HG03039 (cell line): ENCODE measurements around the gene KIF26A.

Experiments
- ATAC-seq: cut with Tn5 transposase; IDR thresholded peaks from one replicate; pipeline ENCODE4 v1.9.1; 2021; ENCODE audit warnings: mild to moderate bottlenecking, moderate library complexity; ENCODE audit not compliant: unreplicated experiment

Gene KIF26A

DNA sequence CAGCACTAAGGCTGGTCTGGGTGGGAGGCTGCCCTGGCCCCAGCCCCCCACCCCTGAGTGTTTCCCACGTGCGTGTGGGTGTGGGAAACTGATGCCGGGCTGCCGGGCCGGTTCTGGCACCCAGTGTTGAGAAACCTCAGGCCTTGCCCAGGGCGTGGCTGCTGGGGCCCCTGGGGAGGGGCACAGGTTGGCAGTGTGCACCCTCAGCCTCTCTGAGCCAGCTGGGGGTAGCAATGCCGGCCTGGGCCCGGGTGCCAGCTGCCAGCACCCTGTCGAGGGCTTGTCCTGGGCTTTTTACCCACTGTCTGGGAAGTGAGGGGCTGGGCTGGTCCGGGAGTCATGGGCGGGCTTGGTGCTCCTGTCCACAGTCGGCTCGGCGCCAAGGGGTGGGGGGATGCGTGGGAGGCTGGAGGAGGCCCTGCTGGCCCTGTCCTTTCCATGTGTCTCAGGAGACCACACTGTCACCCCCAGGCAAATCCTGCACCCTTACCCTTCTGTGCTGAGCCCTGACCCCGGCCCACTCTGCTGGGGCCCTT lies 37.2 kb upstream of the KIF26A start:
- ATAC-seq = no peak

DNA sequence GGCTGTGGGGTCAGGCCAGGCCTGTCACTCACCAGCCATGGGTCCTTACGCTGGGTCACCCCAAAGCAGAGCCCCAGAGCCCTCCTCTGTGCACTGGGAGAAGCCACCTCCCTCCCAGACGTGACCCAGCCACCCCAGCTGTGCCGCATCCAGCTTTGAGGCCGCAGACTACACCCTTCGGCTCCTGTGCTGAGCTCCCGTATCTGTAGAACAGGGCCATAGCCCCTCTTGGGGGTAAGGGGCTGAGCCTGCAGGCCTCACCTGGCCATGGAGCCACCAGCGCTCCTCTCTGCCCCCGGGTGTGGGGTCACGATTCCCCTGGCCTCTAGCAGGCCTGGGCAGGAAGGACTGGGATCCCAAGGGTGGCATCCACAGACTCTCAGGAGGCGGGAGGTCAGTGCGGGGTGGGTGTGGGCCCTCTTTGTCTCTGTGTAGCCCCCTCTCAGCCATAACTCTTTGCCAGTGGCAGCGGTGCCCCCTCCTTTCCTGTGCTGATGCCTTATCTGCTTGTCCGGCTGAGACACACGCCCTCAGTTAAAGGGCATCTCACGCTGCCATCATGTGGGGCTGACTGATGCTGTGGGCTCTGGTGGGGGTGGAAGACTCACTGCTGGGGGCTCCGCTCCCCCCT lies 36.6 kb upstream of the KIF26A start:
- no peak for ATAC-seq

DNA sequence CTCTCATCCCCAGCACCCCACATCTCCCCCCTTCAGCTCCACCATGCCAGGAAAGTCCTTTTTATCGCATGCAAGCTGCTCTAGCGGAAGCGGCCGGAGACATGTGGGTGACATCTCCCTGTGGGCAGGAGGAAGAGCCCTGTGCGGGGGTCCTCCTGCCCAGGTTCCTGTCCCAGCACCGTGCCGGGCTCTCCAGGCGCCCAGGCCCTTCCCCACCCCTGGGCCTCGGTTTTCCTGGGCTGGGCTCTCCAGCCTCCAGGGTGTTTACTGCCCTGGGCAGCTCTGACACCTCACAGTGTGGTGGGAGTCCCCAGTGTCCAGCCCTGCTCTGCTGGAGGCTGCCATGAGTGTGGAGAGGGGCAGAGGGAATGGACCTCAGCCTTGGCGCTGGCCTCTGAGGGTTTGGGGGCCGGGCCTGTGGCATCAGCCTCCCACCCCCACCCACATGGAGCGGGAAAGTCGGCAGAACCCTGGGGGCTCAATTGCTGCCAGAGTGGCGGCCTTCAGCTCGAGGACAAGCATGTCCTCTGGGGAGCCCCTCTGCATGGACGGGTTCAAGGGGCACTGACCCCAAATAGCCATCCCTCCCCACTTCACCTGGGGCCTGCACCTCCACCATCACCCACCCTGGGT lies 36.0 kb upstream of the KIF26A start:
- no peak for ATAC-seq

DNA sequence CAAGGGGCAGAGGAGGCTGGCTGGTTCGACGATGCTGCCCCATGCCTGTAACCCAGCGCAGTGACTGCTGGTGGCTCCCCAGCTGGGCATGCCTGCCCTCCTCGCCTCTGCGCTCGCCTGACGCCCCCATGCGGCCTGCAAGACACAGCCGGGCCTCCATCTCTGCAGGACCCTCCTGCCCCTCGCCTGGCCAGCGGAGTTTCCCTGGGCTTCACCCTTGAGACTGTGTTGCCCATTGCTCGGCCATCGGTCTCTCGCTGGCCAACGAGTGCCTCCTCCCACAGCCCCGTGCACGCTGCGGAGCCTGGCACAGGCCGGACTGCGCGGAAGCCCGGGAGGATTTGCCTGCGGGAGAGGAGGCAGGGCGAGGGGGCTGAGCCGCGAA lies 35.3 kb upstream of the KIF26A start:
- no peak for ATAC-seq

DNA sequence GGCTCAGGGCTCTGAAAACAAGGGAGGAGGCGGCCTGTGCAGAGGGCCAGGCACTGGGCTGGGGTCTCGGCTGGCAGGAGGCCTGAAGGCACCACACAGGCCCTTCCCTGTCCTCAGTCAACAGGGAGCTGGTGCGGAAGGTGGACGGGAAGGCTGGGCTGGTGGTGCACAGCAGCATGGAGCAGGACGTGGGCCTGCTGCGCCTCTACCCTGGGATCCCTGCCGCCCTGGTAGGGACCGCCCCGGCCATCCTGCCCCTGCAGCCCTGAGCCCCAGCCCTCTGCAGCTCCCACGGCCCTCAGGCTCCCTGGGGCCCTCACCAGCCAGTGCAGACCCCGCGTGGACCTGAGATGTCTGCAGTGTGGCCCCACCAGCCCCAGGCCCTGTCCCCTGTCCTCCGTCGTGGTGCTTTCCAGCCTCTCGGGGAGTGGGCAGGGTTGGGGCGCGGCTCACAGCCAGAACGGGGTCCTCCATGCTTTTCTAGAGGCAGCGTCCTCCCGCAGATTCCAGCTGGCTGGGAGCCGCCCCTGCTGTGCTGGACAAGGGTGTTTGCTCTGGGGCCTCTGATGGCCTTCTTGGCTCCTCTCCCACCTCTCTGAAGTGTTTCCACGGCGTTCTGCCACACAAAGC lies 34.8 kb upstream of the KIF26A start:
- ATAC-seq = no peak

DNA sequence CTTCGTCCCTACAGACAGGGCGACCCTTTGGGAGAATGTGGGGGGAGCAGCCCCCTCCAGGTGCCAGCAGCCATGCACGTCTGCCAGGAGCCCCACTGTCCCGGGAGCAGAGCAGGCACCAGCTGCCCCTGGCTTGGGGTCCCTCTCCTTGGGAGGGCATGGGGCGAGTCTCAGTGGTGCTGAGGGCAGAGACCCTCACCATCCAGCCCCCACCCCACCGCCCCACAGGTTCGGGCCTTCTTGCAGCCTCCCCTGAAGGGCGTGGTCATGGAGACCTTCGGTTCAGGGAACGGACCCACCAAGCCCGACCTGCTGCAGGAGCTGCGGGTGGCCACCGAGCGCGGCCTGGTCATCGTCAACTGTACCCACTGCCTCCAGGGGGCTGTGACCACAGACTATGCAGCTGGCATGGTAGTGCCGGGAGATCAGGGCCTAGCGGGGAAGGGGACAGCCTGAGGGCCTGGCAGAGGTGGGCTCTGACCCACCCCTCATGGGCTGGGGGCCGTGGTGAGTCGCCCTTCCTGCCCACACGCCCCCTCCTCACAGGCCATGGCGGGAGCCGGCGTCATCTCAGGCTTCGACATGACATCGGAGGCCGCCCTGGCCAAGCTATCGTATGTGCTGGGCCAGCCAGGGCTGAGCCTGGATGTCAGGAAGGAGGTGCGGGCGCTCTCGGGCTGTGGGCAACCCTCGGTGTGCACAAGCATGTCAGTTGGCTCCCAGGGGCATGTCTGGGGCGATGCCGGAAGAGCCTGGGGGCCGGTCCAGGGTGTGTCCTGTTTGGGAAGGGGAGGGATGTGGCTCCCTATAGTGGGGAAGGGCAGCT lies 34.1 kb upstream of the KIF26A start:
- ATAC-seq = no peak

DNA sequence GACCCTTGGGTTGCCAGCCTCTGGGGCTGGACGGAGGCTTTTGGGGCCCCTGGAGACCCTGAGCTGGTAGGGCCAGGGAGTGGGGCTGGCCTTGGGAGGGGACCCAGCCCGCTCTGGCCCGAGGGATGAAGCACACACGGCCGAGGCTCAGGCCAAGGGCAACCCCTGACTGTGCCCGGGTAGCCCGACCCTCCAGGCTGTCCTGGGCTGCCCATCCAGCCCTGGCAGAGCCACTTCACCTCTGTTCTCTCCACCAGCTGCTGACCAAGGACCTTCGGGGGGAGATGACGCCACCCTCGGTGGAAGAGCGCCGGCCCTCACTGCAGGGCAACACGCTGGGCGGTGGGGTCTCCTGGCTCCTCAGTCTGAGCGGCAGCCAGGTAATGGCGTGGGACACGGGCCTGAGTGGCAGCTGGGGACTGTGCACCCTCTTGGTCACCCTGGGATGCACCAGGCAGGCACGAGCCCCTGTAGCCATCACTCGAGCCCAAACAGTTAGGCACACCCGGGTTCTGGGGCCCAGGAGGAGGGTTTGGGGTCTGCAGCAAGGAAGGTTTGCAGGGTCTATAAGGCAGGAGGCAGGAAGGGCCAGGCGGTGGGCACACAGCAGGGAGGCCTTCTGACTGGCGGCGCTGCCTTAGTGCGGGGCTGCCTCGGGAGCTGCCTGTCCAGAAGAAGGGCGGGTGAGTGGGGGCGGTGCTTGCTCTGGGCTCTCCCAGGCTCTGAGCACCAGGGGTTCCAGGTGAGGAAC lies 33.1 kb upstream of the KIF26A start:
- no peak for ATAC-seq

DNA sequence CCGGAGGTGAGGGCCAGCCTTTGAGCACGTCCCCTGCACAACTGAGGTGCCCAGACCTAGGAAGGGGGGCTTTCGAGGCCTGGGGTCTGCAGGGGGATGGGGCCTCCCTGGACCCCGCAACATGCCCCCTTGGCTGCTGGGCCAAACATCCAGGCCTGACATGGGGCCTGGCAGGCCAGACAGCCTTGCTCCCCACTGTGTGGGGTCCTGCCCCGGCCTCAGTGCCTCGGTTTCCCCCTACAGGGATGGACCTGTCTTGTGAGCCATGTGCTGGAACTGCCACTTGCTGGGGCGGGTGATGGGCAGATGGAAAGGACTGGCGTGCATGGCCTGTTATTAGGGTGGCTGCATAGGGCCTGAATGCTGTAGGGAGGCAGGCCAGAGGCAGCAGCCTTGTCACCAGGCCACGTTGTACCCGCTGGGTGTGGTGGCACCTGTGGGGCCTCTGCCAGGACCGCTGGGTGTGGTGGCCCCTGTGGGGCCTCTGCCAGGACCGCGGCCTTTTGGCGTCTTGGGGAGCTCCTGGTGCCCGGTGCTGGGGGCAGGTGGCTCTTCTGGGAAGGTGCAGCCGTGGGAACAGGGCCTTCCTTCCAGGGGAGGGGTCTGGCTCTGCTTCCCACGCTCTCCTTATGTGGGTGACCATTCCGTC lies 32.4 kb upstream of the KIF26A start:
- ATAC-seq = no peak

DNA sequence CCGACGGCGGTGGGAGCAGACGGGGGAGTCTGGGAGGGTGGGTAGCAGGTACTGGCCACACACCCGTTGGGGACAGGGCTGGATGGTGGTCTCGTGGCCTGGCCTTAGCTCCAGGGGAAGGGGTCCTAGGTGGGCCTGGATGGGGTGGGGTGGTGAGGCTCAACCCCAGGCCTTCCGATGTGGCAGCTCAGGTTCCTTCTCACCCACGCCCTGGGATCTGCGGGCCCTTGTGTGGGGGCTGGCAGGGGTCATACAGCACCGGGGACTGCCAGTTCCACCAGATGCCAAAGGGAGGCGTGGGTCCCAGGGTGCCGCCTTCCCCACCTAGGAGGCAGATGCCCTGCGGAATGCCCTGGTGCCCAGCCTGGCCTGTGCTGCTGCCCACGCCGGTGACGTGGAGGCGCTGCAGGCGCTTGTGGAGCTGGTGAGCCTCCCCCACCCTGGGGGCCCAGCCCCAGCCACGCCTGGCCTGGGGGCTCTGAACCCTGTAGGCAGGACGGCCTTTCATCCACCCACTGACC lies 31.9 kb upstream of the KIF26A start:
- ATAC-seq = no peak

DNA sequence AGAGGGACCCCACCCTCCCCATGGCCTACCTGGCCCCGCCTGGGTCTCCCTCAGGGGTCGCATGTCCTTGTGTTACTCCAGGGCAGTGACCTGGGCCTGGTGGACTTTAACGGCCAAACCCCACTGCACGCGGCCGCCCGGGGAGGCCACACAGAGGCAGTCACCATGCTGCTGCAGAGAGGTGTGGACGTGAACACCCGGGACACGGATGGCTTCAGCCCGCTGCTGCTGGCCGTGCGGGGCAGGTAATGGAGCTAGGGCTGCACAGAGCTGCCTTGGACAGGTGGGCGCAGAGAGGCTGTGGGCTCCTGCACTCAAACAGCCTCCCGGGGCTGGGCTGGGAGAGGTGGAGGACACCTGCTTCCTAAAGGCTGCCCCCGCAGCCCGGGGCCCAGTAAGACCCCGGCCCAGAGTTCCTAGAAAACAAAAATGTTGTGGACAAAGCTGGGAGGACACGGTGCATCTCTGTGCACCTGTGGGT lies 31.2 kb upstream of the KIF26A start:
- no peak for ATAC-seq

DNA sequence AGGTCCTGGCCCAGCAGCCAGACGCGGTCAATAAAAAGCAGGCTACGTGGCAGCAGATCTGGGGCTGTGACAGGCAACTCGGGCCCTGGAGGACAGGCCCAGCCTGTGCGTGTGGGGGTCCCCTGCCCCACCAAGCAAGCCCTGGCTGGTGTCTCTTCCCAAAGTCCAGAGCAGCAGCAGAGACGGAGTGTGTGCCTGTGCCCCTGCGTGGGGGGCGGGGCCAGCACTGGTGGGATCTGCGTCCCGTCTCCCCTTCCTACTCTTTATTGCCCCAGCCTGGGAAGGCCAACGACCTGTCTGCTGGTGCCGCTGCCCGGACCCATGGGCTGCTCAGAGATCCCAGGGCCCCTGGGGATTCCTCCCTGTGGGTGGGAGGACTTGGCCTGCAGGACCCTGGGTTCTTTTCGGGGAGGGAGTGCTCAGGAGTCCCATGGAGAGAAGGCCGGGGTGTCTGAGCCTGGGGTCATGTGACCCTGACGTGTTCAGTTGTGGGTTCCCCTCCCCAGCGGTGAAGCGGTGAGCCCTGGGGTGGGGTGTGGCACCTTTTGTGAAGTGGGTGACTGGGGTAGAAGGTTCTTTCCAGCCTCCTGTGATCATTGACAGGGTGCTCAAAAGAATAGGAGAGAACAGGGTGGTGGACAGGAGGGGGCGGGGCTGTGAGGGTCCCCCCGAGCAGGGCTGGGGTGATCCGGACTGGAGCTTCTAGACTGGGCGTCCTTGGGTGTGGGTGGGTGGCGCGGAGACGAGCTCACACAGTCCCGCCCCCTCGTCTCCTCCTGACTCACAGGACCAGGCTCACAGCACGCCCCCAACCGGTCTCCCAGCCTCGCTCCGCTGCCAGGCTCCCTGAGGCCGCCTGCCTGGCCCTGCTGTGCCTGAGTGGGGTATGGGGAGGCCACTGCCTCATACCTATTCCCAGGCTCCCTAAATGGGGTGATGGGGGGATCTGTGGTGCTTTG lies 30.5 kb upstream of the KIF26A start:
- ATAC-seq = no peak

DNA sequence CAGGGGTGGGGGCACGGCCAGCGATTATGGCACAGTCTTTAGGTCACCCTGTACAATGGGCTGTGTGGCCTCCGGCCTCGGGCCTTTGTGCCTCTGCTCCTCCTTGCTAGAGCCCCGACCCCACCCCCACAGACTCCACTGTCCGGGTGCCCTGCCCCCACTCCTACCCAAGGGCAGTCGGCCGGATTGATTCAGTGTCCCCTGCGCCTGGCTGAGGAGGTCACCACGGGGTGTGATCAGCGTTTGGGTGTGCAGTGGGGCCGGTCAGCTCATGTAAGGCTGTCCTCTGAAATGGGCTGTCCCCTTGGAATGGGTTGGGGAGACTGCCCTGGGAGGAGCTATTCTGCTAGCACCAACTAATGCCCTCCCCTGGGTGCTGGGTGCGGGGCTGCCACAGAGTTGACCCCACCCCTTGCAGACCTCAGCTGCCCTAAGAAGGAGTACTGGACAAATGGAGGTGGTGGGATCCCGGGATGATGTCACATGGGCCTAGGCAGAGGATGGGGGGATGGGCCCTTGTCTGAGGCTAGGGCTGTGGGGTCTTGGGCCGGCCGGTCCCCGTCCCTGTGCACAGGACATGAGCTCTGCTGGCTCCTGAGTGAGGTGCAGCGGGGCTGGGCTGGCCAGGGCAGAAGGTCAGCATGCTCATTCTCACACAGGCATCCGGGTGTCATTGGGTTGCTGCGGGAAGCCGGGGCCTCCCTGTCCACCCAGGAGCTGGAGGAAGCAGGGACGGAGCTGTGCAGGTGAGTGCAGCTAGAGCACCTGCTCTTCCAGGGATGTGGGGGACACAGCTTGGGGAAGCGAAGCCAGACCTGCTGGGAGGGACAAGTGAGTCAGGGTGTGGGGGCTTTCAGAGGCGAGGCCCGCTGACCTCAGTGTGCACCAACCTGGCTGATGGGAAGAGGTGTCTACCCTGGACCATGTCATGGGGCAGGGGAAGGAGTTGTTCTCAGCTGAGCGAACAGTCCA lies 29.5 kb upstream of the KIF26A start:
- ATAC-seq = no peak

DNA sequence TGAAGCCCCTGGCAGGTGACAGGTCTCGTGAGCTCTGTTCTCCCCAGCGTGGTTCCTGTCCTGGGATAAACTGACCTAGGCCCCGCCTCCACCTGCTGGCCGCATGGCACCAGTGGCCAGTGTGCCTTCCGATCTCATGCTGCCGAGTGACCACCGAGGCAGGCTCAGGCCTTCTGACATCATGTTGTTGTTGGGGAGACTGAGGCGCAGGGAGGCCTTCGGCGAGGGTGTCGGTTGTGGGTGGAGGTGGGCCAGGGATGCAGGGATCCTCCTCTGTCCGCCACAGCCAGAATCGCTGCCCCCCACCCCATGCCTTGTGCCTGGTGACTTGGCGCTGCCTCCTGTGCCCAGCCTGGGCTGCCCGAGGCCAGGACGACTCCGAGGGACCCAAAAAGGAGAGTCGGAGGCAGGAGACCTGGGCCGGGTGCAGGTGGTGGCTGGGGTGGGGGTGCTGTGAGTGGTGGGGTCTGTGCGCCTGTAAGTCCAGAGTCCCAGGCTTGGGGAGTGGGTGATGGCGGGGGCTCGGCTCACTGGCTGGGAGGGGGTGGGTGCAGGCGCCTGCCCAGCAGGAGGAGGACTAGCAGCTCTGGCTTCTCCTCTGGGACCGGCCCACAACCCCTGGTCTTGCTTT lies 28.5 kb upstream of the KIF26A start:
- no peak for ATAC-seq

DNA sequence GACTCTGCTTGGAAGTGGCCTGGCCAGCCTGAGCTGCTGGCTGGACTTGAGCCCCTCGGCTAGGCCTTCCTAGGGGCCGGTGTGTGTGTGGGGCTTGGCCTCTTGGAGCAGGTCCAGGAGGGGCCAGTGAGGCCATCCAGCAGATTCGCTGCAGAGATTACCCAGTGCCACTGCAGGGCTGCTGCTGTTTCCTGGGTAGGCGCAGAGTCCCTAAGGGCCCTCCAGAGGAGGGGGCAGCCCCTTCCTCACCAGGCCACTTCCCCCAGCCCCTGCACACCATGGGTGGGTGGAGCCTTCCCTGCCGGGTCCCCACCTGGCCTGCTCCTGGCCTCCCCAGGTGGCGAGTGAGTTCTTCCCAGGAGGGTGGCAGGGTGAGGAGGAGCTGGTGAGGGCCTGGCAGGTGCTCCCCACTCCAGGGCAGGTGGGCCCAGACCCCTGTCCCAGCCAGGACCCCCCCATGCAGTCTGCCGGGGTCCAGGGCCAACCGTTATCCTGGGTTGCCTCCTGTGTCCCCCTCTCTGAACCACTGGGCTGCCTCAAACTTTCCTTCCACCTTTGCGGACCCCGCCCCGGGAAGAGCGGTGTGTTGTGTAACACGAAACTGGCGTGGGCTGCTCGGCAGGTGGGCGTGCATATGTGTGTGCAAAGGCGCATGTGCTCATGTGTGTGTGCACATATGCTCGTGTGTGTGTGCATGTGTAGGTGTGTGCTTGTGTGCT lies 27.7 kb upstream of the KIF26A start:
- ATAC-seq = no peak

DNA sequence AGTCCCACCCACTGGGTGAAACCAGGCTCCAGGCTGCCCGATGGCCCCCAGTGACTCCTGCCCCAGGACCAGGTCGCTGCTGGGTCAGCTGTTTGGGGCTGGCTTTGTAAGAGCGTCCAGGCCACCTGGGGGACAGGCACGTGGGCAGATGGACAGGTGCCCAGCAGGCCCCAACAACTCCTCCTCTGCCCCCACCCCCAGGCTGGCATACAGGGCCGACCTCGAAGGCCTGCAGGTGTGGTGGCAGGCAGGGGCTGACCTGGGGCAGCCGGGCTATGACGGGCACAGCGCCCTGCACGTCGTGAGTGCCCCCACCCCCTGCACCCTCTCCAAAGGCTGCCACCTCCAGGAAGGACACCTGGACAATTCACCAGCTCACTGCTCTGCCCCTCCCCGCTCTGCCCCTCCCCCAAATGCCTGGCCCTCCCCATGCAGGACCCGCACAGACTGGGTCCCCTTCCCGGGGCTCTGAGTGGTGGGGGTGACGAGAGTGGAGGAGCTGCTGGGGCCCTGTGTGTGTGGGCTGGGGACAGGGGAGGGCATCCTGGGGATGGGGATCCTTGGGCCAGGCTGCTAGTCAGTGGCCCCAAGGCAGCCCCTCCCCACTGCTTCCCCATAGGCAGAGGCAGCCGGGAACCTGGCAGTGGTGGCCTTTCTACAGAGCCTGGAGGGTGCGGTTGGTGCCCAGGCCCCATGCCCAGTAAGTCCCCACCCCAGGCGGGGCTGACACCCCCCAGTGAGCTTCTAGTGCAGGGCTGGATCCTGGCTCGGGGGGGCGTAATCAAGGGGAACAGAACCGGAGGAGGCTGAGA lies 26.9 kb upstream of the KIF26A start:
- ATAC-seq = no peak

DNA sequence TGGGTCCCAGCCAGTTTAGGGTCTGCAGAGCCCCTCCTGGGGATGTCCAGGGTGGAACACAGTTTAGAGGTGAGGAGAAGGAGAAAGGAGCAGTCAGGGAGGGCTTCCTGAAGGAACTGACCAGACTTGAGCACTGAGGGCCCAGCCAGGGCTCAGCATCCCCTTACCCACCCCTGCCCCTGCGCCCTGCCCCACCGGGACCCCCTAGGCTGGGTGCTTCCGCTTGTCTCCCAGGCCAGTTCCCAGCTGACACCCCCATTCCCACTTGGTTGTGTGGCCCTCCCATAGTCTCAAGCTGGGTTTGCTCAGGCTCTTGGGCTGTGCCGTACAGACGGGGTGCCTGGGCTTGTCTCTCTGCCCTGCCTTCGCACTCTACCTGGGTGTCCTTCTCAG lies 26.3 kb upstream of the KIF26A start:
- ATAC-seq = no peak
